Common myeloid progenitor, CD34-positive (primary cell): Measurements from ENCODE around the gene PTPRN2.

Source experiments
- CTCF ChIA-PET: fragments of 350-600 bp; sonication (Branson Sonifier 250); formaldehyde crosslinking; loops from one replicate; lab custom pipeline; 2021; ENCODE audit warnings: antibody characterized with exemption; lab: Charles Lee
- POLR2A ChIA-PET: fragments of 350-600 bp; sonication (Branson Sonifier 250); formaldehyde crosslinking; loops from one replicate; lab custom pipeline; 2021; ENCODE audit warnings: antibody characterized with exemption; lab: Charles Lee
- DNase-seq, 3 donors: peaks; one replicate each; pipeline versions ENCODE4 v3.0.0 to v3.0.0-alpha.2; 2013
- H3K27ac ChIP-seq, 2 experiments: 1 replicate in 1 of 2; 2 replicates in 1 of 2; pipeline ENCODE4 v1.7.0; 2013; ENCODE audit warnings: inconsistent platforms in 2 of 2, low read length in 2 of 2, mild to moderate bottlenecking in 2 of 2, low read depth in 1 of 2, moderate library complexity in 1 of 2; ENCODE audit not compliant: severe bottlenecking in 2 of 2, insufficient read depth in 1 of 2, poor library complexity in 1 of 2
- H3K27me3 ChIP-seq, 5 experiments: replicated peaks in 2 of 5; 1 replicate in 3 of 5; 2 replicates in 2 of 5; pipeline versions ENCODE4 v1.6.1 to v1.7.0; 2013; ENCODE audit warnings: low read length in 4 of 5, mild to moderate bottlenecking in 2 of 5, moderate library complexity in 2 of 5, inconsistent platforms in 1 of 5; ENCODE audit not compliant: insufficient read depth in 5 of 5, control insufficient read depth in 4 of 5
- H3K36me3 ChIP-seq, 4 experiments: 1 replicate in 2 of 4; 2 replicates in 2 of 4; pipeline versions ENCODE4 v1.6.1 to v1.7.0; 2013; ENCODE audit warnings: low read length in 3 of 4, control low read depth in 1 of 4, mild to moderate bottlenecking in 1 of 4; ENCODE audit not compliant: control insufficient read depth in 4 of 4, insufficient read depth in 4 of 4
- H3K4me1 ChIP-seq, 4 experiments: 1 replicate in 3 of 4; 2 replicates in 1 of 4; pipeline versions ENCODE4 v1.6.1 to v1.7.1; 2013; ENCODE audit warnings: low read length in 3 of 4, mild to moderate bottlenecking in 3 of 4, control low read depth in 1 of 4, inconsistent platforms in 1 of 4, moderate library complexity in 1 of 4; ENCODE audit not compliant: control insufficient read depth in 4 of 4, insufficient read depth in 4 of 4; ENCODE audit errors: control extremely low read depth in 1 of 4
- H3K4me3 ChIP-seq, 7 experiments: 1 replicate in 4 of 7; 2 replicates in 3 of 7; pipeline versions ENCODE4 v1.5.1 to v1.7.0; 2013; ENCODE audit warnings: mild to moderate bottlenecking in 7 of 7, low read length in 6 of 7, moderate library complexity in 6 of 7, inconsistent platforms in 2 of 7, low read depth in 2 of 7, control low read depth in 1 of 7; ENCODE audit not compliant: insufficient read depth in 4 of 7, control insufficient read depth in 1 of 7; ENCODE audit errors: extremely low read depth in 1 of 7
- H3K9me3 ChIP-seq, 5 experiments: 1 replicate in 4 of 5; 2 replicates in 1 of 5; pipeline versions ENCODE4 v1.6.1 to v1.7.1; 2013; ENCODE audit warnings: low read length in 4 of 5, mild to moderate bottlenecking in 2 of 5, inconsistent platforms in 1 of 5, low read depth in 1 of 5, moderate library complexity in 1 of 5; ENCODE audit not compliant: control insufficient read depth in 4 of 5, insufficient read depth in 2 of 5; ENCODE audit errors: control extremely low read depth in 1 of 5
- WGBS: methylation state at CpG from one replicate; pipeline ENCODE4 v1.1.5; 2013; ENCODE audit not compliant: insufficient coverage; 5-methylcytosine and 5-hydroxymethylcytosine counted together

PTPRN2 gene

DNA sequence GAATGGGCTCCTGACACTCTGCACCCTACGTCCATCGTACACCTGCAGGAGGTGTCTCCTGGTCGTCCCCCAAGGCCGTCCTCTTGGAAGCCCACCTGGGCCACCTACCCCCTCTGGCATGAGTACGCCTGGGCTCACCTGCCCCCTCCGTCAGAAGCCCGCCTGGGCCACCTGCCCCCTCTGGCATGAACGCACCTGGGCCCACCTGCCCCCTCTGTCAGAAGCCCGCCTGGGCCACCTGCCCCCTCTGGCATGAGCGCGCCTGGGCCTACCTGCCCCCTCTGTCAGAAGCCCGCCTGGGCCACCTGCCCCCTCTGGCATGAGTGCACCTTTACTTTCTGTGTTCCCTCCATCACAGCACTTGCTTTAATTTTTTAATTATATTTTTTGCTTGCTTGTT lies 401.2 kb downstream of the PTPRN2 start:
- Histone ChIP-seq H3K27ac (no peak overlapping the region), H3K4me1 (no peaks in the 10 kb centered on the region), H3K4me3 (no peak overlapping the region), H3K27me3 (no peaks in the 10 kb centered on the region), H3K9me3 (peaks cover 0 to 24% (median 3%) of the 10 kb centered on the region in 5 experiments), H3K36me3 (no peaks in the 10 kb centered on the region)
- no peak for DNase-seq
- ChIA-PET POLR2A (no interaction called here), CTCF (no interaction called here)
- WGBS, result 92% methylated on average over 7 of the region's 12 CpGs

DNA sequence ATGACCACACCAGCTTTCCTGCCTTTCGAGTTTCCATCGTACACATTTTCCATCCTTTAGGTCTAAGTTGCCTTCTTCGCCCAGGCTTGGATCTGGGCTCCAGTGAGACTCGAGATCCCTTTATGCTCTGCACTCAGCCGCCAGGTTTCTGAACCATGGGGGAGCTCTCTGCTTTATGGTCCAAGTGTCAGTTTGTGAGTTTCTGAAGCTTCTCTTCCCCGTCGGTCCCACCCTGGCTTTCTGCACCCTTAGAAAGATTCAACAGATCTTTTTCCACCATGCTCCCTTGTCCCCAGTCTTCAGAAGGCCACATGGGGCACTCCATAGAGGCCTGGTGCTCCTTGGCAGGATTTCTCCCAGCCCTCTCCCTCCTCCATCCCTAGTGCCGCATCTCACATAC lies 402.0 kb downstream of the PTPRN2 start:
- Histone ChIP-seq H3K36me3 (no peaks in the 10 kb centered on the region), H3K4me1 (no peaks in the 10 kb centered on the region), H3K4me3 (no peak overlapping the region), H3K9me3 (peaks cover 0 to 18% (median 3%) of the 10 kb centered on the region in 5 experiments), H3K27ac (no peak overlapping the region), H3K27me3 (no peaks in the 10 kb centered on the region)
- WGBS, result 95% methylated on average over 8 of the region's 8 CpGs
- no peak for DNase-seq
- ChIA-PET CTCF (no interaction called here), POLR2A (no interaction called here)

DNA sequence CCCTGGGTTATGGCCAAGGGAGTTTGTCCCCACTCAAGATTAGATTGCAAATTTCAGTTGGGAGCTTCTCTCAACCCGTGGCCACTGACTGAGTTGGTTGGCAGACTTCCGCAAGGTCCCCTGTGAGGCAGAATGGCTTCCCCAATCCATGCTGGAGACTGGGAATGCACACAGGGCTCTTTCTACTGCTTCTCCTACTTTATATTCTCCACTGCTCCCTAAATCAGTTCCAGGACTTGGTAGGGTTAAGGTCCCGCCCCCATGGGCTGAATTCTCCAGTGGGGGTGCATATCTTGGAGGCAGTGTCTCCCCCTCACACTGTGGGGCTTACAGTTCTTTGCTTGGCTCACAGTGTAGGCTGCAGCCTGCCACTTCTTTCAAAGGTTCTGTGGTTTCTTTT lies 404.2 kb downstream of the PTPRN2 start:
- H3K36me3 ChIP-seq, result no peaks in the 10 kb centered on the region

DNA sequence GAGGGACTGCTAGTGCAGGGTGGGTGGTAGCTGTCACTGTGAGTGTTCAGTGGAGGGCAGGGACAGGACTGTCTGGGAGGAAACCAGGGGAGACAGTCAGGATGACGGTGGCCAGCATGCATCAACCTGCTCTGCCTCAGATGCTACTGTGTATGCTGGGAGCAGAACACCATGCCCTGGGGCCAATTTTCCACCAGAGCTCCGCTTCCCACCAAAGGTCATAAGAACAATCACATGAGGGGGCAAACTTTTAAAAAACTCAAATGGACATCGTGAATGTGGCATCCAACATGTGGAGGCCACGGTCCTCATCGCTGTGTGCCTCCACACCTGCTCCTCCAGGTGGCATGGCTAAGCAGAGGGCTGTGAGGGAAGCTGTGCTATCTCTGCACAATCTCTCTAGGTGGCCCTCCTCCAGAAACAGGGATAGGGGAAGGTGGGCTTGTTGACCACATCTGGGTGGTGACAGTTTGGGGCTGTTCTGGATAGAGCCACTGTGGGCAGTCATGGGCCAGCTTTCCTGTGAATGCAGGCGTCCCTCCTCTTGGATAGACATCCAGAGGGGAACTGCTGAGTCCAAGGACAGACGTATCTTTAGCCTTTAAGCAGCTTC lies 411.0 kb downstream of the PTPRN2 start:
- ChIA-PET POLR2A (no interaction called here), CTCF (no interaction called here)
- Histone ChIP-seq H3K27me3 (no peaks in the 10 kb centered on the region), H3K4me1 (no peaks in the 10 kb centered on the region), H3K4me3 (no peak overlapping the region), H3K9me3 (peaks cover 0 to 21% (median 10%) of the 10 kb centered on the region in 5 experiments), H3K36me3 (no peaks in the 10 kb centered on the region), H3K27ac (no peak overlapping the region)
- 86% methylated on average over 5 of the region's 7 CpGs for WGBS
- no peak for DNase-seq

More for the DNA sequence above, 404.2 kb downstream of the PTPRN2 start:
- Histone ChIP-seq H3K4me1 (no peaks in the 10 kb centered on the region), H3K4me3 (no peak overlapping the region), H3K9me3 (peaks cover 0 to 4% (median 2%) of the 10 kb centered on the region in 5 experiments), H3K27ac (no peak overlapping the region), H3K27me3 (no peaks in the 10 kb centered on the region)
- ChIA-PET CTCF (no interaction called here), POLR2A (no interaction called here)
- WGBS, result 81% methylated on average over 3 of the region's 3 CpGs
- no peak for DNase-seq

DNA sequence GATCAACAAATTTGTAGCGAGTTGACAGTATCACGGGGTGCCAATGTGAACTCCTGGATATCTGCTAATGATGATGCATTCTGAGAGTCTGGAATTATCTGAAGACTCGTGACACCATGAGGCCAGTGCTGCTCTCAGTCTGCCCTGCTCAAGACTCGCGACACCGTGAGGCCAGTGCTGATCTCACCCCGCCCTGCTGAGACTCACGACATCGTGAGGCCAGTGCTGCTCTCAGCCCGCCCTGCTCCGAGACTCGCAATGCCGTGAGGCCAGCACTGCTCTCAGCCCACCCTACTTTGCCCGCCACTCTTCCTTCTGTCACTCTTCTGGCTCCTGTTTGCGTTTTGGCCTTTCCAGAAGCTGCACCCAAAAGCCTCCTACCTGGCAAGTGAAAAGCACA lies 411.8 kb downstream of the PTPRN2 start:
- ChIA-PET POLR2A (no interaction called here), CTCF (no interaction called here)
- H3K27ac ChIP-seq, result no peak overlapping the region
- DNase-seq, result no peak
- no peaks in the 10 kb centered on the region for H3K36me3 ChIP-seq
- no peaks in the 10 kb centered on the region for H3K27me3 ChIP-seq
- H3K9me3 ChIP-seq, result peaks cover 0 to 21% (median 10%) of the 10 kb centered on the region in 5 experiments
- no peaks in the 10 kb centered on the region for H3K4me1 ChIP-seq
- 90% methylated on average over 13 of the region's 15 CpGs for WGBS
- H3K4me3 ChIP-seq, result no peak overlapping the region

DNA sequence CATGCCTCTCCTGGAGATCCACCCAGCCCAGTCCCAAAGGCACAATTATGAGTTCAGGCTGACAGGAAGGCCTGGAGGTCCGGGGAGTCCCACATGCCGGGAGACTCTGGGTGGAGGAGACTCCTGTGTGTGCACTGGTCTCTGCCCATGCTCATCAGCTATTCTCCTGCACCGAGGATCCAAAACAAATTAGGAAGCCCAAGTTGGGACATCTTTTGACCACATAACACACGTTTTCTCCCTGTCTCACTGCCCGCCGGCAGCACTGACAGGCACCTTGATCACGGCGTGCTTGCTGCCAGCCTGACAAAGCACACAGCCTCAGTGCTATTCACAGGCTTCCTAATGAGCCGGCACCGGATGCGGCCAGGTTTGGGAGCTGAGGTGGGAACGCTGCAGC lies 412.7 kb downstream of the PTPRN2 start:
- Histone ChIP-seq H3K4me3 (no peak overlapping the region), H3K9me3 (peaks cover 0 to 21% (median 13%) of the 10 kb centered on the region in 5 experiments)

DNA sequence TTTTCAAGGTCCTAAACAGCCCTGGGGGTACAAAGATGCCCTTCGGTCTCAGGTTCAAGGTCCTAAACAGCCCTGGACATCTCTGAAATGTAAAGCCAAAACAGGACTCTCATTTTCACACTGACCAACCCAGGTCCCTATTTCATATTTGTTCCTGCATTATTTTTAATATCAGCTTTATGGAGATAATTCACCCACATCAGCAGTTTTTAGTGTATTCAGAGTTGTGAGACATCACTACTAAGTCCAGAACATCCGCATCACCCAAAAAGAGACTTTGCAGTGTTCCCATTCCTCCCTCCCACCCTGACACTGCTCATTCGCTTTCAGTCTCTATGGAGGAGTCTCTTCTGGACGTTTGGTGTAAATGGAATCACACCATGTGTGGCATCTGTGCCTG lies 420.2 kb downstream of the PTPRN2 start:
- ChIA-PET POLR2A (no interaction called here), CTCF (no interaction called here)
- 64% methylated on average over 2 of the region's 4 CpGs for WGBS
- no peak for DNase-seq
- Histone ChIP-seq H3K9me3 (peaks cover 0 to 21% (median 8%) of the 10 kb centered on the region in 5 experiments), H3K36me3 (no peaks in the 10 kb centered on the region), H3K27ac (no peak overlapping the region), H3K4me3 (no peak overlapping the region), H3K27me3 (no peaks in the 10 kb centered on the region), H3K4me1 (no peaks in the 10 kb centered on the region)

More for the DNA sequence above, 412.7 kb downstream of the PTPRN2 start:
- Histone ChIP-seq H3K4me1 (no peaks in the 10 kb centered on the region), H3K27me3 (no peaks in the 10 kb centered on the region), H3K36me3 (no peaks in the 10 kb centered on the region), H3K27ac (no peak overlapping the region)
- ChIA-PET CTCF (no interaction called here), POLR2A (no interaction called here)
- 91% methylated on average over 11 of the region's 12 CpGs for WGBS
- no peak for DNase-seq
